Upper lobe of left lung (tissue), 6 donors: ENCODE data around the gene MMP7. TPM values are rescaled to one million over a fixed set of nuclear protein-coding genes. Genes with fewer than 3 reads are reported as not detected.

Experiments
- ATAC-seq, 2 donors: fragments of 200-7000 bp; cut with Tn5 transposase; one replicate each; pipeline ENCODE4 v1.9.1; 2022; ENCODE audit warnings: mild to moderate bottlenecking in 2 of 2, moderate library complexity in 2 of 2; ENCODE audit not compliant: low FRiP score in 2 of 2
- DNase-seq, 2 donors: peaks; one replicate each; pipeline ENCODE4 v3.0.0-alpha.2; 2019 to 2020
- H3K27ac ChIP-seq, 4 donors: fragments of 200-600 bp; sonication (generic); one replicate each; pipeline ENCODE4 v1.5.1; 2016 to 2019
- H3K27me3 ChIP-seq, 4 donors: fragments of 200-600 bp; sonication (generic); one replicate each; pipeline ENCODE4 v1.5.1; 2017 to 2019
- H3K36me3 ChIP-seq, 4 donors: fragments of 200-600 bp; sonication (generic); one replicate each; pipeline ENCODE4 v1.5.1; 2016 to 2019
- H3K4me1 ChIP-seq, 4 donors: fragments of 200-600 bp; sonication (generic); one replicate each; pipeline ENCODE4 v1.5.1; 2018 to 2019
- H3K4me3 ChIP-seq, 4 donors: fragments of 200-600 bp; sonication (generic); one replicate each; pipeline ENCODE4 v1.5.1; 2017 to 2019; ENCODE audit warnings: mild to moderate bottlenecking in 2 of 4, moderate library complexity in 1 of 4
- H3K9me3 ChIP-seq, 4 donors: fragments of 200-600 bp; sonication (generic); one replicate each; pipeline ENCODE4 v1.5.1; 2018 to 2019
- CTCF ChIP-seq, 6 experiments: fragments of 450-650 bp in 4 of 6; fragments of 200-600 bp in 2 of 6; sonication (generic) in 2 of 6; IDR thresholded peaks; one replicate each; pipeline ENCODE4 v1.5.1; 2016 to 2019; ENCODE audit warnings: antibody characterized with exemption in 6 of 6
- EP300 ChIP-seq, 4 donors: sonication (generic); formaldehyde crosslinking; IDR thresholded peaks; one replicate each; pipeline ENCODE4 v1.5.1; 2017; ENCODE audit warnings: antibody characterized with exemption in 4 of 4, control low read depth in 2 of 4
- POLR2A ChIP-seq, 4 donors: fragments of 450-650 bp; IDR thresholded peaks; one replicate each; pipeline ENCODE4 v1.5.1; 2016 to 2017; ENCODE audit warnings: antibody characterized with exemption in 4 of 4, mild to moderate bottlenecking in 2 of 4
- POLR2AphosphoS5 ChIP-seq, 2 donors: sonication (generic); formaldehyde crosslinking; IDR thresholded peaks; one replicate each; pipeline ENCODE4 v1.5.1; 2017; ENCODE audit warnings: antibody characterized with exemption in 2 of 2
- WGBS, 2 donors: methylation state at CpG; one replicate each; pipeline ENCODE4 v1.1.5; 2017 to 2018; 5-methylcytosine and 5-hydroxymethylcytosine counted together
- total RNA-seq, 6 donors: library from RNA; depleted of rRNA in 4 of 6; stranded (reverse); fragments of >200 nt in 4 of 6; gene quantifications; one replicate each; pipeline versions ENCODE4 v1.1.0 to v1.2.1, GENCODE V29; 2016 to 2021
- donor health status: DM: no; HTN: no; CAD: no; lungs with moderate emphysema.
- donor health status: DM: no; HTN: yes; CAD: no; lungs with severe emphysema.

MMP7 gene
- total RNA-seq, 6 donors from 2014 or later: 2.4 to 66.5 (median 16.2) TPM

- Histone ChIP-seq H3K4me3 (no peak overlapping the region), H3K9me3 (no peaks in the 10 kb centered on the region), H3K27me3 (no peaks in the 10 kb centered on the region), H3K27ac (no peak overlapping the region), H3K36me3 (no peaks in the 10 kb centered on the region), H3K4me1 (peaks cover 13 to 34% (median 17%) of the 10 kb centered on the region in 4 donors)
- TF ChIP-seq EP300 (IDR thresholded peaks at IDR 0.05) (no peak), POLR2AphosphoS5 (IDR thresholded peaks at IDR 0.05) (no peak), POLR2A (IDR thresholded peaks at IDR 0.05) (no peak), CTCF (IDR thresholded peaks at IDR 0.05) (no peak)
- no peak for DNase-seq
- ATAC-seq: no peak
- WGBS, 2 donors: 91 to 93% methylated on average over 4 of the region's 4 CpGs
These were observed 58.4 kb downstream of the MMP7 start for GRCh38 chr11:102472127-102472526.

- Histone ChIP-seq H3K9me3 (no peaks in the 10 kb centered on the region), H3K27ac (no peak overlapping the region), H3K4me1 (peaks cover 12 to 32% (median 18%) of the 10 kb centered on the region in 4 donors), H3K4me3 (no peak overlapping the region), H3K36me3 (no peaks in the 10 kb centered on the region), H3K27me3 (no peaks in the 10 kb centered on the region)
- DNase-seq (no peak), ATAC-seq (no peak)
- TF ChIP-seq CTCF (IDR thresholded peaks at IDR 0.05): no peak
- no peak for TF ChIP-seq EP300 (IDR thresholded peaks at IDR 0.05)
- TF ChIP-seq POLR2A (IDR thresholded peaks at IDR 0.05): no peak
- TF ChIP-seq POLR2AphosphoS5 (IDR thresholded peaks at IDR 0.05): no peak
These were observed 59.1 kb downstream of the MMP7 start for GRCh38 chr11:102471474-102471873.

Other genes with a start within 250 kb of the MMP7 start
- 10 to 100 TPM in 5 of 6 donors, 1 to 10 TPM in 1; 8.8 to 39.5 (median 19.1) TPM for gene BIRC3, start 213.3 kb downstream of the MMP7 start, total RNA-seq
- 10 to 100 TPM; 23.1 to 56.7 (median 37.8) TPM for gene BIRC2, start 183.5 kb downstream of the MMP7 start, total RNA-seq
- gene TMEM123, start 78.0 kb downstream of the MMP7 start, total RNA-seq: 100 to 1,000 TPM in 4 of 6 donors, 10 to 100 TPM in 2; 55.5 to 200 (median 121) TPM
- not detected for gene MMP20, start 94.6 kb upstream of the MMP7 start, total RNA-seq
- gene MMP27, start 175.0 kb upstream of the MMP7 start, total RNA-seq: not detected
- gene MMP8, start 194.2 kb upstream of the MMP7 start, total RNA-seq: 1 to 10 TPM in 3 of 6 donors, under 1 TPM in 3; under 0.01 to 2.7 (median 0.83) TPM
- 1 to 10 TPM in 1 of 6 donors, not detected in 5; 1.3 TPM for gene MMP10, start 249.9 kb upstream of the MMP7 start, total RNA-seq